ENCODE results near the gene SOX5.
"Not testable (repeated sequence)": the region's sequence is repeated elsewhere in the genome, so short reads cannot be mapped to it uniquely, and the experiment has no call there.

The SOX5 gene

DNA sequence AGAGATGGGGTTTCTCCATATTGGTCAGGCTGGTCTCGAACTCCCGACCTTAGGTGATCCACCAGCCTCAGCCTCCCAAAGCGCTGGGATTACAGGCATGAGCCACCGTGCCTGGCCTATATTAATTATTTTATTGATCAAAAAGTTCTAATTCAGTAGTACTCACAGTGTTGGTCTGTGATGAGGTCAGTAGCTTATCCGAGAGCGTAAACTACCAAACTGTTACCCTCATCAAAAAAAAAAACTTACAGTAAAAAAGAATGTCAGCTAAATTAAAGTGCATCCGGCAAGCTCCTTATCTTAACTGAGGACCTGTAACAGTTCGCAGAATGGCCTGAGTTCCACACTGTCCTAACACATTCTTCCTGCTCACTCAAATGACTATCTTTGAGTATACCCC is 228.2 kb downstream of the SOX5 start:
- Histone ChIP-seq H3K4me1 (ENCODE audit: control insufficient read depth in 1 of 2, insufficient read depth in 2 of 2, low read length in 2 of 2) (no peaks in the 10 kb centered on the region), H3K27ac (ENCODE audit: low read length) (no peak overlapping the region), H3K27me3 (ENCODE audit: low read depth, low read length) (no peaks in the 10 kb centered on the region)

DNA sequence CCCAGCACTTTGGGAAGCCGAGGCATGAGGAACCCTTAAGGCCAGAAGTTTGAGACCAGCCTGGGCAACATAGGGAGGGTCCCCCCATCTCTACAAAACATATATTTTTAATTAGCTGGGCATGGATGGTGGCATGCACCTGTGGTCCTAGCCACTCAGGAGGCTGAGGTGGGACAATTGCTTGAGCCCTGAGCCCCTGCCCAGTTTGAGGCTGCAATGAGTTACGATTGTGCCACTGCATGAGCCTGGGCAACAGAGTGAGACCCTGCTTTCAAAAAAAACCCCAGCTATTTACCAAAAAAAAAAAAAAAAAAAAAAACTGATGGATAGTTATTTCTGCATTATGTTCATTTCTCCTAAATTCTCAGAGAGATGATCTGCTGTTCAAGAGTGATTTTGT is 230.0 kb downstream of the SOX5 start:
- no peaks in the 10 kb centered on the region for H3K9me3 ChIP-seq (ENCODE audit: control insufficient read depth in 1 of 2, low read length in 2 of 2)
- no peaks in the 10 kb centered on the region for H3K4me1 ChIP-seq (ENCODE audit: control insufficient read depth in 1 of 2, insufficient read depth in 2 of 2, low read length in 2 of 2)
- no peaks in the 10 kb centered on the region for H3K36me3 ChIP-seq (ENCODE audit: control insufficient read depth in 1 of 2, insufficient read depth in 2 of 2, low read length in 2 of 2)
- no peak overlapping the region for H3K27ac ChIP-seq (ENCODE audit: low read length)
- H3K27me3 ChIP-seq (ENCODE audit: low read depth, low read length) = no peaks in the 10 kb centered on the region
- H3K4me3 ChIP-seq (ENCODE audit: low read depth in 1 of 2, low read length in 2 of 2) = no peak overlapping the region

More for the DNA sequence above, 228.2 kb downstream of the SOX5 start:
- H3K36me3 ChIP-seq (ENCODE audit: control insufficient read depth in 1 of 2, insufficient read depth in 2 of 2, low read length in 2 of 2) = no peaks in the 10 kb centered on the region
- no peak overlapping the region for H3K4me3 ChIP-seq (ENCODE audit: low read depth in 1 of 2, low read length in 2 of 2)
- H3K9me3 ChIP-seq (ENCODE audit: control insufficient read depth in 1 of 2, low read length in 2 of 2) = no peaks in the 10 kb centered on the region

DNA sequence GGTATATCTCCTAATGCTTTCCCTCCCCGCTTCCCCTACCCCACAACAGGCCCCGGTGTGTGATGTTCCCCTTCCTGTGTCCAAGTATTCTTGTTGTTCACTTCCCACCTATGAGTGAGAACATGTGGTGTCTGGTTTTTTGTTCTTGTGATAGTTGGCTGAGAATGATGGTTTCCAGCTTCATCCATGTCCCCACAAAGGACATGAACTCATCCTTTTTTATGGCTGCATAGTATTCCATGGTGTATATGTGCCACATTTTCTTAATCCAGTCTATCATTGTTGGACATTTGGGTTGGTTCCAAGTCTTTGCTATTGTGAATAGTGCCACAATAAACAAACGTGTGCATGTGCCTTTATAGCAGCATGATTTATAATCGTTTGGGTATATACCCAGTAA is 239.1 kb downstream of the SOX5 start:
- not testable (repeated sequence) for H3K9me3 ChIP-seq (ENCODE audit: control insufficient read depth in 1 of 2, low read length in 2 of 2); H3K4me1 ChIP-seq (ENCODE audit: control insufficient read depth in 1 of 2, insufficient read depth in 2 of 2, low read length in 2 of 2); H3K36me3 ChIP-seq (ENCODE audit: control insufficient read depth in 1 of 2, insufficient read depth in 2 of 2, low read length in 2 of 2); H3K4me3 ChIP-seq (ENCODE audit: low read depth in 1 of 2, low read length in 2 of 2); H3K27me3 ChIP-seq (ENCODE audit: low read depth, low read length); H3K27ac ChIP-seq (ENCODE audit: low read length)

DNA sequence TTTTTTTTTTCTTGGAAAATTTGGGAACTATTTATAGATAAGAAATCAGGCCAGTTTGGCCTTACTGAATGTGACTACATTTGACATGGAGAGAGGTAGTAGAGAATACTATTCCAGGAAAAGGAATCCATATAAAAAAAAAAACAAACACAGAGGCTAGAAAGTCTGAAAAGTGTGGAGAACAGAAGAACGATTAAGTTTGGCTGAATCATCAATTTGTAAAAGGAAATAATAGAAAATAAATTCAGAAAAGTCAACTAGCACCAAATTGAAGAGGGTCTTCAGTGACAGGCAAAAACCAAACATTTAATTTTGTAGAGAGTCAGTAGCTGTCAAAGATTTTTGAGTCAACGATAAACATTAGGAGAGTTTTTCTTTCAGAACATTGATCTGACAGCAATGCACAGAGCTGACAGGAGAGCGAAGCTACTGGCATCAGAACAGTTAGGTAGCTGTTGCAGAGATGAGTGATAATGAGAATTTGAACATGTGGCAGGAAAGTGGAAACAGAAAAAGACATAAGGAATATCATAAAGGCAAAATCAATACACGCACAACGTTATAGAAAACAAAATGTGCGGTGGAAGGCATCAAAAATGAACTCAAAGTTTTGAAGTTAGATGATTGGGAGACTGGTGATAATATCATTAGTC is 241.2 kb downstream of the SOX5 start:
- H3K27me3 ChIP-seq (ENCODE audit: low read depth, low read length) = no peaks in the 10 kb centered on the region
- H3K36me3 ChIP-seq (ENCODE audit: control insufficient read depth in 1 of 2, insufficient read depth in 2 of 2, low read length in 2 of 2) = no peaks in the 10 kb centered on the region
- H3K27ac ChIP-seq (ENCODE audit: low read length) = no peak overlapping the region
- H3K4me3 ChIP-seq (ENCODE audit: low read depth in 1 of 2, low read length in 2 of 2) = no peak overlapping the region
- H3K9me3 ChIP-seq (ENCODE audit: control insufficient read depth in 1 of 2, low read length in 2 of 2) = no peaks in the 10 kb centered on the region
- no peaks in the 10 kb centered on the region for H3K4me1 ChIP-seq (ENCODE audit: control insufficient read depth in 1 of 2, insufficient read depth in 2 of 2, low read length in 2 of 2)

DNA sequence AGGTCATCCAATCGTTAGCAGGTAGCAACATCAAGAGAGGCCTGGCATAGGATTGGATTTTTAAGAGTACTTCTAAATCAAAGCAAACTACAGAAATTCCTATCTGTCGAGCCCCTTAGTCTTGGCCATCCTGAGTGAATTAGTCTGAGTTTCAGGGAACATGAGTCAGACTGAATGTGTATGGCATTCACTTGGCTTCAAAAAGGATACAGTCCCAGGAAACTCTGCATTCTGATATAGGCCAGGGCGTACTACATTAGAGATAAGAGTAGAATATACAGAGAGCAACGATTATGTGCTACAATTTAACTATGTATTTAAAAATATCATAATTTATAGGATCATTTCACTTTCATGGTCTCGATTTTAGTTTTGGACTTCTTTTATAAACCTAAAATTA is 242.2 kb downstream of the SOX5 start:
- no peak overlapping the region for H3K27ac ChIP-seq (ENCODE audit: low read length)

DNA sequence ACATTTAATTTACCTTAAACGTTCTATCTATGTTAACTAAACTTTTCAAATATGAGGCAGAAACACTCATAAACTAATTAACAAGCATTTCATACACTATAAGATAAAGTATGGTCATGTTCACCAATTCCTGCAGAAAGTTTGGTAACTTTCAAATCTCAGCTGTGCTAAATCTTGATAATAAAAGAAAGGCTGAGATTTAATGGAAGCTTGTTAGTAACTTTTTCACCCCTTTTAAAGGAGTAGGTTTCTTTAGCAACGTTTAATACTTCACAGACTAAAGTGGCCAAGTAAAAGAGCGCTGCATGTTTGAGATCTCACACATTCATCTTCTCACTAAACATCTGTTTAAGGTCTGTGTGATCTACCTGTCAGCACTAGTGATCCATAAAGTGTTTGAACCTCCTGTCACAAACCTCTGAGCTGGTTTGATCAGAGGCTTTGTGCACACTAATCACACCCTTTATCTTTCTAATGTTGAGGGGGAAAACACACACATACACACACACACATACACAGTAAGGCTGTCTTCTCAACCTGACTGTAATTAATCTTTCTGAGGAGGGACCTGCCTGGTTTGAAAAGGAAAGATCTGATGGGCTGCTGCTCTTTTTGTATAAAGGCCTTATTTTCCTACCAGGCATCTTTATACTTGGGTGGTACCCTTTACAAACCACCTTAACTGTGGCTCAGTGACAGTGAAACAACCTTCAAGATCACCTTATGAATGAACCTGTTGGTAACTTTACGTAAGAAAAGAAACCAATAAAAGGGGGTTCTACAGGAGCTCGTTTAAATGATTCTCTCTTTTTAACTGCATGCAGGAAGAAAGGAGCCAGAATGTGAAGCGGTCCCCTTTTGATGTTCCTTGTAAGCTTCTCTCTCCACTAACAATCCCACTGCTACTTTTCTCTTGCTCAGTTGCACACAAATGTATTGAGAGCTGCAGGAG is 244.2 kb downstream of the SOX5 start:
- H3K9me3 ChIP-seq (ENCODE audit: control insufficient read depth in 1 of 2, low read length in 2 of 2) = no peaks in the 10 kb centered on the region
- H3K4me3 ChIP-seq (ENCODE audit: low read depth in 1 of 2, low read length in 2 of 2) = no peak overlapping the region
- H3K27ac ChIP-seq (ENCODE audit: low read length) = no peak overlapping the region
- H3K4me1 ChIP-seq (ENCODE audit: control insufficient read depth in 1 of 2, insufficient read depth in 2 of 2, low read length in 2 of 2) = no peaks in the 10 kb centered on the region
- H3K36me3 ChIP-seq (ENCODE audit: control insufficient read depth in 1 of 2, insufficient read depth in 2 of 2, low read length in 2 of 2) = no peaks in the 10 kb centered on the region
- no peaks in the 10 kb centered on the region for H3K27me3 ChIP-seq (ENCODE audit: low read depth, low read length)

More for the DNA sequence above, 242.2 kb downstream of the SOX5 start:
- H3K9me3 ChIP-seq (ENCODE audit: control insufficient read depth in 1 of 2, low read length in 2 of 2) = no peaks in the 10 kb centered on the region
- no peaks in the 10 kb centered on the region for H3K4me1 ChIP-seq (ENCODE audit: control insufficient read depth in 1 of 2, insufficient read depth in 2 of 2, low read length in 2 of 2)
- no peaks in the 10 kb centered on the region for H3K36me3 ChIP-seq (ENCODE audit: control insufficient read depth in 1 of 2, insufficient read depth in 2 of 2, low read length in 2 of 2)
- no peak overlapping the region for H3K4me3 ChIP-seq (ENCODE audit: low read depth in 1 of 2, low read length in 2 of 2)
- no peaks in the 10 kb centered on the region for H3K27me3 ChIP-seq (ENCODE audit: low read depth, low read length)

DNA sequence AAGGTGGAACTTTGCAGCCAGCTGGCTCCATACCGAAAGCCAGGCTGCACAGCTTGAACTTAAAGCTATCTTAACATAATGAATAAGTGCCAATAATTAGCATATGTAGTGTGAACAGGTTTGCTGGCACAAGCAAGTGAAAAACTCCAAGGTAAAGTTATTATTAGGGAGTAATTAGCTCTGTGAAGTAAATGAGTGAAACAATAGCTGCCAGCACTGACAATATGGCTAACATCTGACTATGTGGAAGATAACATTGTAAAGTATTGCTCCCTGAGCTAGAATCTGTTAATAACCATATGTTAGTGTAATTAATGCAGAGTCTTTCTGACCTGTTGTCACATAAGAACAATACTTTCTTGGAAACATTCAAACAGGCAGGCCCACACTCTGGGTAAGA is 246.4 kb downstream of the SOX5 start:
- Histone ChIP-seq H3K27me3 (ENCODE audit: low read depth, low read length) (no peaks in the 10 kb centered on the region), H3K9me3 (ENCODE audit: control insufficient read depth in 1 of 2, low read length in 2 of 2) (no peaks in the 10 kb centered on the region), H3K4me3 (ENCODE audit: low read depth in 1 of 2, low read length in 2 of 2) (no peak overlapping the region), H3K36me3 (ENCODE audit: control insufficient read depth in 1 of 2, insufficient read depth in 2 of 2, low read length in 2 of 2) (no peaks in the 10 kb centered on the region), H3K27ac (ENCODE audit: low read length) (no peak overlapping the region), H3K4me1 (ENCODE audit: control insufficient read depth in 1 of 2, insufficient read depth in 2 of 2, low read length in 2 of 2) (no peaks in the 10 kb centered on the region)

DNA sequence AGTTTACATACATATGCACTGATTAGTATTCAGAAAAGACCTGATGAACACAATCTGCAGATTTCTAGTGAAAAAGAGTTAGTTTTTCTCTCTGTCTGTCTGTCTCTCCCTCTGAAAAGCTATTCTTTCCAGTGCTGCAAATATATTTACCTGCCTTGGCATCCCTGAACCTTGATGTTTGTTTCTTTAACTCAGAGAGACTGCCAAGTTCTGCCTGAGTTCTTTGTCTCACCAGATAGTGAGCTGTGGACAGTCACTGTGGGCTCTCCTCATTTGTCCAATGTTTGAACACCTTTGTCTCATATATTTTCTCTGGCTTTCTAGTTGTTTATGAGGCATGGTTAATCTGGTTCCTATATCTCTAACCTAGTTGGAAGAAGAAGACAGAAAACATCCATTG is 250.4 kb downstream of the SOX5 start:
- no peaks in the 10 kb centered on the region for H3K27me3 ChIP-seq (ENCODE audit: low read depth, low read length)
- H3K4me3 ChIP-seq (ENCODE audit: low read depth in 1 of 2, low read length in 2 of 2) = no peak overlapping the region
- no peaks in the 10 kb centered on the region for H3K4me1 ChIP-seq (ENCODE audit: control insufficient read depth in 1 of 2, insufficient read depth in 2 of 2, low read length in 2 of 2)
- H3K9me3 ChIP-seq (ENCODE audit: control insufficient read depth in 1 of 2, low read length in 2 of 2) = peaks cover 0 to 3% of the 10 kb centered on the region in 2 donors
- no peak overlapping the region for H3K27ac ChIP-seq (ENCODE audit: low read length)
- H3K36me3 ChIP-seq (ENCODE audit: control insufficient read depth in 1 of 2, insufficient read depth in 2 of 2, low read length in 2 of 2) = no peaks in the 10 kb centered on the region

DNA sequence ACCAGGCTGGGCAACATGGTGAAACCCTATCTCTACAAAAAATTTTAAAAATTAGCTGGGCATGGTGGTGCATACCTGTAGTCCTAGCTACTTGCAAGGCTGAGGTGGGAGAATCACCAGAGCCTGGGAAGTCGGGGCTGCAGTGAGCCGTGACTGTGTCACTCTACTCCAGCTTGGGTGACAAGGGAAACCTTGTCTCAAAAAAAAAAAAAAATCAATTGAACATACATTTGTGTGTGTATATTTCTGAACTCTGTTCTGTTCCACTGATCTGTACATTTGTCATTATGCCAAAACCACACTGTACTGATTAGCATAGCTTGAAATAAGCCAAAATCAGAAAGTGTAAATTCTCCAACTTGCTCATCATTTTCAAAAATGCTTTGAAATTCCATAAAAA is 254.6 kb downstream of the SOX5 start:
- Histone ChIP-seq H3K9me3 (ENCODE audit: control insufficient read depth in 1 of 2, low read length in 2 of 2) (peaks cover 0 to 3% of the 10 kb centered on the region in 2 donors), H3K36me3 (ENCODE audit: control insufficient read depth in 1 of 2, insufficient read depth in 2 of 2, low read length in 2 of 2) (no peaks in the 10 kb centered on the region), H3K4me1 (ENCODE audit: control insufficient read depth in 1 of 2, insufficient read depth in 2 of 2, low read length in 2 of 2) (no peaks in the 10 kb centered on the region), H3K27me3 (ENCODE audit: low read depth, low read length) (no peaks in the 10 kb centered on the region), H3K4me3 (ENCODE audit: low read depth in 1 of 2, low read length in 2 of 2) (no peak overlapping the region), H3K27ac (ENCODE audit: low read length) (no peak overlapping the region)

DNA sequence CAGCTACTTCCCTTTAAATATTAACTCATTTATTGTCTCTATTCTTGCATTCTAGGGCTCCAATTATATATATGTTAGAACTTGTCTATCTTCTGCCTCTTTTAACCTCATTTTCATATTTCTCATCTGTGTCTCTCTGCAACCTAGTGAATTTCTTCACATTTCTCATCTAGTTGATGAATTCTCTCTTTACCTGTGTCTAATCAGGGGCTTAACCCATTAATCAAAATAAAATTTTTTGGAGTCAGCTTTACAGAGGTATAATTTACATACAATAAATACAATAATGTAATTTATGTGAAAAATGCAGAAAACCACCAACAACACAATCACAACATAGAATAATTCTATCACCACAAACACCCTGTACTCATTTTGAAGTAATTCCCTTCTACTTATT is 255.2 kb downstream of the SOX5 start:
- H3K36me3 ChIP-seq (ENCODE audit: control insufficient read depth in 1 of 2, insufficient read depth in 2 of 2, low read length in 2 of 2) = no peaks in the 10 kb centered on the region
- H3K9me3 ChIP-seq (ENCODE audit: control insufficient read depth in 1 of 2, low read length in 2 of 2) = peaks cover 0 to 3% of the 10 kb centered on the region in 2 donors
- H3K4me1 ChIP-seq (ENCODE audit: control insufficient read depth in 1 of 2, insufficient read depth in 2 of 2, low read length in 2 of 2) = no peaks in the 10 kb centered on the region
- no peak overlapping the region for H3K4me3 ChIP-seq (ENCODE audit: low read depth in 1 of 2, low read length in 2 of 2)
- H3K27ac ChIP-seq (ENCODE audit: low read length) = no peak overlapping the region
- H3K27me3 ChIP-seq (ENCODE audit: low read depth, low read length) = no peaks in the 10 kb centered on the region

DNA sequence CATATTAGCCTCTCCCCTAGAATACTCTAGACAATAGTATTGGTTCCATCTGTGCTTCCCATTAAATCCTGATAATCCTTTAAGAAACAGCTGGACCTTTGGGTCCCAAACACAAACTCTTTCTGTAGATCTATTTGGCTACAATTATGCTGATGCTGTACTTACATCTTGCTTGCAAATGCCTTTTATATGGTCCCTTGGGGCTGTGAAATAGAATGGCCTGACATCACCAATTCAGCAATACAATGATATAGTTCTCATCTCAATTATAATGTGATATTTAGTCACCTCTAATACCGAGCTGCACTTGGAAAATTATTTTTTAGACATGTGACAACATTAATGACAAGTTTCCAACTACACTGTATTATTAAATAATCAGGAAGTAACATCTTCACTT is 261.5 kb downstream of the SOX5 start:
- Histone ChIP-seq H3K27me3 (ENCODE audit: low read depth, low read length) (no peaks in the 10 kb centered on the region), H3K9me3 (ENCODE audit: control insufficient read depth in 1 of 2, low read length in 2 of 2) (no peaks in the 10 kb centered on the region), H3K27ac (ENCODE audit: low read length) (no peak overlapping the region), H3K4me3 (ENCODE audit: low read depth in 1 of 2, low read length in 2 of 2) (no peak overlapping the region), H3K4me1 (ENCODE audit: control insufficient read depth in 1 of 2, insufficient read depth in 2 of 2, low read length in 2 of 2) (no peaks in the 10 kb centered on the region), H3K36me3 (ENCODE audit: control insufficient read depth in 1 of 2, insufficient read depth in 2 of 2, low read length in 2 of 2) (no peaks in the 10 kb centered on the region)

Data from muscle layer of duodenum (tissue), 2 donors.